ENCODE measurements around the gene MED8.
"Not testable (repeated sequence)": the region's sequence is repeated elsewhere in the genome, so short reads cannot be mapped to it uniquely, and the experiment has no call there.

Gene MED8

DNA sequence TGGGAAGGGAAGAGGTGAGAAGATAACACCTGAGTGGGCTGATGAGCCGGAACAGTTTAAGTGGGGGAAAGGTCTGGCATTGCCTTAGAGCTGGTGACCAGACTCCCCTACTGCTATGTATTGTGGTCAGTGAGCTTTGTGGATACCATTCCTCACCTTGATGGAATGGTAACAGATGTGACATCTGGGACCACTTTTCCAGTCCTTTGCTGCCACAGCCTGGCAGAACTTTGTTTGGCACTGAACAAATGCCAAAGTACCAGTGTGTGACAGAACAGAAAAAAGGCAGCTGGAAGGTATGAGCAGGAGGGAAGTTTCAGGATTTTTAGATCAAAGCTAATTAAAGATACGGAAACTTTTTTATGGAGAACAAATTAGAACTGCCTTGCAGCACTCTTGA lies 6.2 kb downstream of the MED8 start:
- DNase-seq (ENCODE audit: low read depth), result no peak

DNA sequence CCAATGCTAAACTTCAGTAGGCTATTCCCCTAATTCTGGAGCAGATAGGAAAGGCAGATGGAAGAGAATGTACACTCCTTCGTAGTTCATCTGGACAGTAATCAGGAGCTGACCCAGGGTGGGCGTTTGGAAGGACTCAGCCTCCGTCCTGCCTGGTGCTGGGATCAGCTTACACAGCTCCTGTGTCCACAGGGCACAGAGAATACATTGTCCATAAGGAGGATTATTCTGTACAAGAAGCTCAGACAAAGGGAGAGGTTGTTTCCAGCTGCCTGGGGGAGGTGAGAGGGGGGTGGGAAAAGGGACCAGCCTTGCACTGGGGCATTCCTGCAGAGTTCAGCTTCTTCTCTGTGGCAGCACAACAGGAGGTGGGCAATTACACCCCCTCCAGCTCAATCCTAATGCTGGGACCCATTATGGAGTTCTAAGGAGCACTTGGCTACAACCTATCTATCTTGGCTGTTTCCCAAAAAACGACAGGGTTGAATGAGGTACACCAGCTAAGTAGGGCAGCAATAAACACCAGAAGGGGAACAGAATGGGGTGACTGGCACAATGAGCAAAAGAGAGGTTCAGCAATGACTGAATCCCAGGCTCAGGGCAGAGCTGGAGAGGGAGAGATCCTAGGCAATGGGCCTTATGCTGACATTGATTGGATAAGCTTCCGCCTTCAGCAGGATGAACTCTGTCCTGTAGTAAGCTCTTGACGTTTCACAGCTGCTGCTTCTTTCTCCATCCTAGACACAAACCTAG lies 7.4 kb downstream of the MED8 start:
- no peak for DNase-seq (ENCODE audit: low read depth)

DNA sequence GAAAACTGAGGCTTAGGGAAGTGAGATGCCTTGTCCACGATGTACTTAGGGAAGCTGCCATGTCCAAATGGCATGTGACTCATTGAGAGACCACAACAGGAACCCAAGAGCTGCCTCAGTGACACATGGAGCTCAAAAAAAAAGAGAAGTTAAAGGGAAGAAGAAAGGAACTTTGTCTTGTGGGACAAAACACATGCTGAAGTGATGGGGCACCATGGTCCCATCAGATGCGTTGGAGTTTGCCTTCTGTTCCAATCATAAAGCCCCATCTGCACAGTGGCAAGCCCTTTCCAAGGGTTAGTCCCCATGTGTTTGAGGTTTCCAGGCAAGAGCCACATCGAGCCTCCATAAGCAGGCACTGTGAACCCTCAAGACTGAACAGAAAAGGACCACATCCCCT lies 8.0 kb downstream of the MED8 start:
- no peak for DNase-seq (ENCODE audit: low read depth)

DNA sequence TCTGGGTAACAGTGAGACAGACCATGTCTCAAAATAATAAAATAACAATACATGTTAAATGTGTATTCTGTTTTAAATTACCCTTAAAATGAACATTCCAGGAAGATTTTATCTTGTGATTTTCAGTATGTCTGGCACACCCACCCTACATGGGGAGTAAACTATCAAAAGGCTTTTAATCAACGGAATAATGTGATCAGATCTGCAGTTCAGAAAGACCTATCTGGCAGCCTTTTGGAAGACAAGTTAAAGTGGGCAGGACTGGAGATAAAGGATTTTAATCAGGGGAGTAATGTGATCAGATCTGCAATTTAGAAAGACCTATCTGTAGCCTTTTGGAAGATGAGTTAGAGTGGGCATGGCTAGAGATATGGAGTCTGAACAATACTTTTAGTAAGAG lies 10.1 kb downstream of the MED8 start:
- DNase-seq (ENCODE audit: low read depth), result no peak

DNA sequence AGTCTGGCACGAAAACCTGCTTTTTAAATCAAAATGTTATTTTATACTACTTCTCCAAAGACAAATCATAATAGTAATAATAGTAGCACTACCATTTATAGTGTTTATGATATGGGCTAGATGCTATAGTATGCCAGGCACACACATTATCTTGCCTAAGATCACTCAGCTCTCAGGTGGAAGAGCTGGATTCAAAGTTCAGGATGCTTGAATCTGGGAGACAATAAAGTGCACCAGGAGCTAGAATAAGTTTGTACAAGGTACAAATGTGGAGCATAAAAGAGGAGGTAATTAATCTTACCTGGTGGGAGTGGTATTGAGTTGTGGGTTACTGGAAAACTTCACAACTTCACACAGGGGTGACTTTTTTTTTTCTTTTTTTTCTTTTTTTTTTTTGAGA lies 11.8 kb downstream of the MED8 start:
- DNase-seq (ENCODE audit: low read depth), result no peak

DNA sequence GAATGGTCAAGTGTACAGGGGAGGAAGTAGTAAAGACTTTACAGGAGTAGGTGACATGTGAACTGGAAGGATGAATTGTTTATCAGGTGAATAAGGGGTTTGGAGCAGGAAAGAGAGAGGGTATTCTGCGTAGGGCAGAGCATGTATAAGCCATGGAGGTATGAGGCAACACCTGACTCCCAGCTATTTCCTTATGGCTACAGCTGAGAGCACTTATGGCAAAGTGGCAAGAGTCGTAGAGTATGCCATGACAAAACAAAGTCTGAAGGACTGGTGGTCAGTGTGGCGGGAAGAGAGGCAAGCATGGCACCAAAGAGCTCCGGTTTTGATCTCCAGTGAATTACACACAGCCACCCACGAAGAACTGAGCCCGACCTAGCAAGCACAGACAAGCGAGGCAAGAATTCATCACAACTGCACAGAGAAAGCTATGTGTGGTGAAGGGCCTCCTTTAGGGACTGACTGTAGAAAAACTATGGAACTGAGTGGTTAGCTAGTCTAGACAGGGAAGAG lies 12.8 kb downstream of the MED8 start:
- DNase-seq (ENCODE audit: low read depth), result no peak

DNA sequence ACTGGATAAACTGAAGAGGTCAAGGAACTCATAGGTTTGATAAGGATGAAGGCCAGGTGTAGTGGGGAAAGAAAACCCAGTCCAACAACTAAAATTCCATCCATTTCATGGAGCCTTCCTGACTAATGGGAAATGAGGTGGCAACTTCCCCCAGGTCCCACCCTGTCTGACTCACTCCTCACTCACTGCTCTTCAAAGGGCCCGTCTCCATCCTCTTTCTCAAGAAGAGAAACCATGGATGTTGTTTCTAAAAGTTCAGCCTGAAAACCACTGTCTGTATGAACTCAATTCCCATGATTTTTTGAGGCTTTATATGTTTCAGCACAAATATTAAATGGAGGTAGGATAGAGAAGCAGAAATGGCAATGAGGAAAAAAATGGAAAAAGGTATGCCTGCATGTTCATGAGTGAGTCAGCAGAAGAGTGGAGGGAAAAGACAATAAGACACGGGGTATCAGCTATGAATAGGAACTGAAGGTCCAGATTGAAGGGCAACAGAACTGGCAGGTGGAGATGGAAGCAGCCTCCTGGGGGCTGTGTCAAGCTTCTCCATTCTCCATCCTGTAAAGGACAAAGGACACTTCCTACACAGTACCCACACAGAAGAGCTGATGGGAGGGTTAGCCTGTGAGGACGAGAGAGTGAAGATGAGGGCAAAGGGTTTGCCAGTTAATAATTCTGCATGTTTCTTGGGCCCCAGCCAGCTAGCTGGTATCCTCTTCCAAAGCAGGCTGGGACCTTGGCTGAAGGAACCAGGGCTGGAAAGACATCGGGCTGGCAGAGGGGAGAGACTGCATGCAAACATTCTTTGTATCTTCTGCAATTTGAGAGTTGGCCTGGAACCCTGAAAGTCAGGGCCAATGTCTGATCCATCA lies 16.3 kb downstream of the MED8 start:
- no peak for DNase-seq (ENCODE audit: low read depth)

DNA sequence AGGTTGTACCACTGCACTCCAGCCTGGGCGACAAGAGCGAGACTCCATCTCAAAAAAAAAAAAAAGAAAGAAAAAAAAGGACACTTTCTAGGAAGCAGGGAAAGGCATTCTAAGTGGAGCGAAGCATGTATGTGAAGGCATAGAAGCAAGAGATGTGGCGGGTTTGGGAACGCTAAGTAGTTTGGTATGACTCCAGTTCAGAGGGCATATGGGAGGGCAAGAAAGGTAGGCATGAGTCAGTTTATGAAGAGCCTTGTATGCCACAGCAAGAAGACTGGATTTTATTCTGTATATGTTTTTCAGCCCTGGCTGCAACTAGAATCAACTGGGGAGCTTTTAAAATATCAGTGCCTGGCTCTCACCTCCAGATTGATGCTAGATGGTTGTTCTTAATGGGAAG lies 17.4 kb downstream of the MED8 start:
- DNase-seq (ENCODE audit: low read depth), result no peak

DNA sequence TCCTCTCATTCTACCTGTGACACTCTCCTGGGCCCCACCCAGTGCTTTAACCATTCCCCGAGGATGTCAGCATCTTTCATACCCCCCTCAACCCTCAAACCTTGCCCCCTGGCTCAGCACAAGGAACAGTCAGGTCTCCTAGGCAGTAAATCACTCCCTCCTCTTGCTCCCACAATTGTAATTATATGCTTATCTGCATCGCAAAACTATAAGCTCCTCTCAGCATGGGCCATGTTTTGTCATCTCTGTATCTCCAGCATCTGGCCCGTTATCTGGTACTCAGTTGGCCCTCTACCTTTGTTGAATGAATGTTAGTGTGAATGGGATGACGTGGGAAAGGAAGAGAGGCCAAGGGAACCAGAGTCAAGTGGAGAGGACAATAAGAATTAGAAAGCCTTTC lies 19.0 kb downstream of the MED8 start:
- DNase-seq (ENCODE audit: low read depth), result no peak

DNA sequence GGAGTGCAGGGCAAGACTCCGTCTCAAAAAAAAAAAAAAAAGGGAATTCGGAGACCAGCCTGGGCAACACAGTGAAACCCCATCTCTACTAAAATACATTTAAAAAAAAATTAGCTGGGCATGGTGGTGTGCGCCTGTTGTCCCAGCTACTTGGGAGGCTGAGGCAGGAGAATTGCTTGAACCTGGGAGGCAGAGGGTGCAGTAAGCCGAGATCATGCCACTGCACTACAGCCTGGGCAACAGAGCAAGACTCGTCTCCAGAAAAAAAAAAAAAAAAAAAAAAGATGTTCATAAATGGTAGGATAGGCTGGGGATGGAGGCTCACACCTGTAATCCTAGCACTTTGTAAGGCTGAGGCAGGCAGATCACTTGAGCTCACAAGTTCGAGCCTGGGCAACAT lies 19.8 kb downstream of the MED8 start:
- not testable (repeated sequence) for DNase-seq (ENCODE audit: low read depth)

DNA sequence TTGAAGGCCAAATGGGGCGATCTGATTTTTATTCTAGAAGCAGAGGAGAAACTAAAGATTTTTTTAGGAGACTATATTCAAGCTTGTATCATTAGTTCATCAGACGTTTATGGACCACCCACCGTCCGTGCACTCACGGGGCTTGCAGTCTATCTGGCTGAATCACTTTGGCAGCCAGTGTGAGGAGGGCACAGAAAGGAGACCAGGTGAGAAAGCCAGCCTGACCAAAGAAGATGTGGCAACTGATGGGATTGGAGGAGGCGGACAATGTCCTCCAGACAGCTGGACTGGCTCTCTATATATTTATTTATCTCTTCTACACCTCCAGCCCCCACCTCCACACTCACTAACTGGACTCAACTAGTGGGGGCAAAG lies 21.0 kb downstream of the MED8 start:
- no peak for DNase-seq (ENCODE audit: low read depth)

DNA sequence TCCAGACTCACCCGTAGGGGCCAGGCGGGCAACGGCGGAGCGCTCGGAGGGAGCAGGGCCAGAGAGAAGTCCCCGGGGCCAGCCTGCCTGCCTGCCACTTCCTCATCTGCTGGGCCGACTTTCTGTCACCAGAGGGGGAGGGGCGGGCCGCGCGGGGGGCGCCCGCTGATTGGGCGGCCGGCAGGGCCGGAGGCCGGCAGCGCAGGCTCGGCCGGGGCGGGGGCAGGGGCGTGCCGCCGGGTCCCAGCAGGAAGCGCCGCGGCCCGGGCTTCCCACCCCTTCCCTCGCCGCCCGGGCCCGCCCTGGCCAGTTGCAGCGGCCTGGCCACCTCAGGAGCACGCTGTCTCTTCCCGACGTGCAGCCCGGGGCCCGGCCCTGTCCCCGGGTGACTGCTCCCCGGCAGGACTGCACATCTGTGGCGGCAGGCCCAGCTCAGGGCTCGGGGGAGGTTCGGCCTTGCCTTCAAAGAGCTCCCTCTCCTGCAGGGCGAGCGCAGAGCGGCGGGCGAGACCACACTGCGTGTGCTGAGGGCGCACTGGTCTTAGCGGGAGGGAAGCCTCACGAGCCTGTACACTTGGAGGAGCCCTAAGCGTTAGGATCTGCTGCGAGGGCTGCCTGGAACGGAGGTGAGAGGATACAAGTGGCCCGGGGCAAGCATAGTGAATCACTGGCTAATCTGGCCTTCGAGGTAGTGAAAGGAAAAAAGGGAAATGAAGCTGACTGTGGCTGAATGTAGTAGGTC lies 21.5 kb downstream of the MED8 start, which contains the start of gene ELOVL1:
ELOVL1 (minus strand) TSS at position 108 of the 742 bp plus-strand sequence. CDS start 2,402 bp downstream, outside the sequence.
- DNase-seq (ENCODE audit: low read depth), result peak; percentile 66

DNA sequence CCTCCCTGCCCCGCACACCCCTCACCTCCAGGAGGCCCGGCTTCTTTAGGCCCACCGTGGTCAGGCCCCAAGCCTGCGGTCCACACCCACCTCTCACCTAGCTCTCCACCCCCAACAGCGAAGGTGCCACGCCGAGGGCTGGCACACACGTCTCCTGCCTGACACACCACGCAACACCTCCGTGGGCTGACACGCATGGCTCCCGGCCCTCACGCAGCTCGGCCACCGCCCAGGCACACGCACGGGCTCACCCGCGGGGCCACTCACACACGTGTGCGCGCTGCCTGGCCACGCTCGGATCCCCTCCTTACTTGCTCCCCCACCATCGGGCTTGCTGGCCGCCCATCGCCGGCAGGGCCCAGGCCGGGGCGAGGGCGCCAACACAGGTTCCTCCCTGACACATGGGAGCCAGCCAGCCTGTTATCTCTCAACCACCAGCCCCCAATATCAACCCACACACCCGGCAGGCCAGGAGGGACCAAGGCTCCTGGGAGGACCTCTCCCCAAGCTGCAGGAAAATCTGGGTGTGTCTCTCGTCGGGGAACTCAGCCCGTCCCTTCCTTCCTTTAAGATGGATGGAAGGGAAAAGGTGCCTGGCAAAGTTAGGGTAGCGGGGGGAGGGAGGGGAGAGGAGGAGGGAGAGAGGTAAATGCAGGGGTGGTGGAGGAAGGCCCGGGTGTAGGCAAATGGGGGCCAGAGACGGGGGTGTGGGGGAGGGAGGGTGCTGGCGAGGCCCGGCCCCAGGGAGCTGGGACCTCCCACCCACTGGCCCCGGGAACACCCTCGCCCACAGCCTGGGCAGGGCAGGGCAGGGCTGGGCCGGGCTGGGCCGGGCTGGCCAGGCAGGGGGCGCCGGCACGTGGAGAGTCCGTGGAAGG lies 22.3 kb downstream of the MED8 start:
- no peak for DNase-seq (ENCODE audit: low read depth)

DNA sequence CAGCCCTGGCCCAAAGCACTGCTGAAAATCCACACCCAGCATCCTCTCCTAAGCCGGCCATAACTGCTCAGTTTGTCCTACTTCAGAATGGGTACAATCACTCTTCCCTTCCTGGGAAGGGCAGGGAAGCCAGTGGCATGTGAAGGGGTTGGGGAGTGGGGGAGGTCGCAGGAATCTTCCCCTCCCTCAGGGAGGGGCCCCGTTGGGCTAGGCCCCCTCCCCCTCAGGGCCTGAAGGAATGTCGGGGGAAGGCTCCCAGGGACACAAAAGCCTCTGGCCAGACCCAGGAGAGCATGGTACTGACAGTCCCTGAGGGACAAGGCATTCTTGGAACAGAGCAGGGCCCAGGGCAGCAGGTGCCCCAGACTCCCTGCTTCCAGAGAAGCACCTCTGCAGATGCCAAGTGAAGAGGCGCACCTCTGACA lies 23.0 kb downstream of the MED8 start:
- no peak for DNase-seq (ENCODE audit: low read depth)

DNA sequence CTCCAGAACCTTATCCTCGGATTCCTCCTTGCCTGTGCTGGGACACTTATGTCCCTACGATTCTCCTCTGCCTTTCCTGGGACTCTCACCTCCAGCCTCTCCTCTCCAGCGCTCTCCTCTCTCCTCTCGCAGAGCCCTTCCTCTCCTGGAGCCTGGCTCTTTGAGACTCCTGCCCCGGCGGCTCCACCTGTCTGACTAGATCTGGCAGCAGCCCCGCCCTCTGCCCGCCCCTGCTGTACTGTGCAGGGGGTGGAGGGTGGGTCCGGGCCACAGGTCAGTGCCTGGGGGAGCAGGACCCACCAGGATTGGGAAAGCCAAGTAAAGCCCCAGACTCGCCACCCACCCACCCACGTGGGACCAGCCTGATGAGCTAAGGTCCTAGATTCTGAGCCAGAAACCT lies 23.4 kb downstream of the MED8 start:
- no peak for DNase-seq (ENCODE audit: low read depth)

DNA sequence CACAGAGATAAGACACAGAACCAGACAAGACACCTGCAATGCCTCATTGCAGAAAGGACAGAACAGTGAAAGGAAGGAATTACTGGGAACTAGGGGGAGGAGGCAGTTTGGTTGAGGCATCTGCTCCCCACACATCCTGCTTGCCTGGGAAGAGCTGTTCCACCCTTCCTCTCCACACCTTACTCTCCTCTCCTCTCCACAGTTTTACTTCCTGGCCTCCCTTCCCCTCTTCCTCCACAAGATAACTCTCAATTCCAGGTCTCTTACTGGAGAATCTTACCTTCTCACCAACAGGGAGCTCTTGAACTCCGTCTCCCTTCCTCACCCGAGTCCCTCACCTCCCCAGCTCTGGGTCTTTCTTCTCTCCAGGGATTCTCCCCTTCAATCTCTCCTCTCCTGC lies 23.9 kb downstream of the MED8 start:
- DNase-seq (ENCODE audit: low read depth), result no peak

DNA sequence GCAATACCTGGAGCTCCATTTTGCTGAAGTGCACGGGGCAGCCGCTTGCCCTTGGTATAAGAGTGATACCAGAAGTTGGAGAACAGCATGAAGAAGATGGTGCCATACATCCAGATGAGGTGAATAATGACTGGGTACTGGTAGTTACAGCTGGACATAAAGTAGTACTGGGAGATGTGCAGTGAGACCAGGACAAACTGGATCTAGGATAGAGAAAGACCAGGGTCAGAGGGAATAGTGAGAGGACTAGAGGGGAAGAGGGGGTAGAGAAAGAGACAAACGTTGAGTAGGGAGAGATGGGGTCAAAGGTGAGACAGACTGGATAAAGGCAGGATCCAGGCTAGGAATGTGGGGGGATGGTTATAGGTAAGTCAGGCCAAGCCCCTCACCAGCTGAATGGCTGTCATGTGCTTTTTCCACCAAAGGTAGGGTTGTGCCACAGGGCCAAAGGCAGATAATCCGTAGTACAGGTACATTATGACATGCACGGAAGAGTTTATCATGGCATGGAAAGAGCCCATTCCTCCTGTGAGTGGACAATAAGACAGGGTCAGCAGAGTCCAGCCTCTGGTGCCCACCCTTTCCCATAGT lies 25.6 kb downstream of the MED8 start:
- DNase-seq (ENCODE audit: low read depth), result no peak

DNA sequence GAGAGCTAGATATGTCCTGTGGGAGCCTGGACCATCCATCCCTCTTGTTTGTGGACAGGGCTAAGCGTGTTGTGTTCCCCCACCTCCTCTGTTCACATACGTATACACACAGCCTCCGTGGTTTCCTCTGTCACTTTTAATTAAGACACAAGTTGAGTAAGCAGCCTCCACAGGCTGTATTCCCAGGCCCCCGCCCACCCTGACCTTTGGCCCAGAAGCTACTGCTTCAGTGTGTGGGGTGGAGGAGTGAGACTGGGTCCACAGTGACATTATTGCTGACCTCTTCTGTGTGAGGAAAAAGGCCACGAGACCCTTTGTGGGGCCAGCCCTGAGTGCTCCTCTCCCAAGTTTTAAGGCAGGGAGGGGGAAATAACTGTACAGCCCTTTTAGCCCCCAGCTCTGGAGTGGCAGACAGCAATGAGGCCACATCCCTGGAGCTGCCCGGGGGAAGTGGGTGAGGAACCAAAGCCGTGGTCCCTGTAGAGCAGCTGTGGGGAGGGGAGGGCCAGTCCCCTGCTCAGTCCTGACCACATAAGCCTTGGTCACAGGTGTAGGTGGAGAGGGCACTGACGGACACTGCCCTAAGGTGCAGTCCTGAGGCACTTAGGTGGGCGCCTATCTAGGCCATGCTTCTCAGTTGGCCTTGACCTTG lies 26.2 kb downstream of the MED8 start:
- DNase-seq (ENCODE audit: low read depth), result no peak

DNA sequence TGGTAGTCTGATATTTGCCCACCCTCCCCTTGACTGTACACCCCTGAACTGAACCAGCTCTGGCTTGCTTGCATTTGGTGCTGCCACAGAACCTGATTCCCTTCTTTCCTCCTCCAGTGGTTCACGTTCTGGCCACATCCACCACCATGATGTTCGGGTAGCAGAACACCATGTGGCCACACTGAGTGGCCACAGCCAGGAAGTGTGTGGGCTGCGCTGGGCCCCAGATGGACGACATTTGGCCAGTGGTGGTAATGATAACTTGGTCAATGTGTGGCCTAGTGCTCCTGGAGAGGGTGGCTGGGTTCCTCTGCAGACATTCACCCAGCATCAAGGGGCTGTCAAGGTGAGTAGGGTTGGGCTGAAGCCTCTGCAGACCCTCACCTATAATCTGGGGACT lies 29.0 kb downstream of the MED8 start:
- DNase-seq (ENCODE audit: low read depth), result no peak

DNA sequence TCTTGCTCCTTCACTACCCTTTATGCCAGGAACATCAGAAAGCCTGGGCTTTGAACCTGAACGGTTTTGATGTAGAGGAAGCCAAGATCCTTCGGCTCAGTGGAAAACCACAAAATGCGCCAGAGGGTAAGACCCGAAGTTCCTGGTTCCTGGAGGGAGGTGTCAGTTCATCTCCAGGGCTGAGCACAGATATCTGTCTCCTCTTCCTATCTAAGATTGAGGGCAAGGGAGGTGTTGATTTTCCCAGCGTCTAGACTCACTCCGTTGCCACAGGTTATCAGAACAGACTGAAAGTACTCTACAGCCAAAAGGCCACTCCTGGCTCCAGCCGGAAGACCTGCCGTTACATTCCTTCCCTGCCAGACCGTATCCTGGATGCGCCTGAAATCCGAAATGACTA lies 29.9 kb downstream of the MED8 start:
- DNase-seq (ENCODE audit: low read depth), result no peak
